Measurements from ENCODE around the gene TMEM259. TPM values are rescaled to one million over a fixed set of nuclear protein-coding genes. Genes with fewer than 3 reads are reported as not detected.

Gene TMEM259
- total and polyA plus RNA-seq, 9 of the 15 experiments (the other 6 are each of a cell fraction or from before 2014, with no cell fraction given) = 0.52 to 231 (median 63.6) TPM

DNA sequence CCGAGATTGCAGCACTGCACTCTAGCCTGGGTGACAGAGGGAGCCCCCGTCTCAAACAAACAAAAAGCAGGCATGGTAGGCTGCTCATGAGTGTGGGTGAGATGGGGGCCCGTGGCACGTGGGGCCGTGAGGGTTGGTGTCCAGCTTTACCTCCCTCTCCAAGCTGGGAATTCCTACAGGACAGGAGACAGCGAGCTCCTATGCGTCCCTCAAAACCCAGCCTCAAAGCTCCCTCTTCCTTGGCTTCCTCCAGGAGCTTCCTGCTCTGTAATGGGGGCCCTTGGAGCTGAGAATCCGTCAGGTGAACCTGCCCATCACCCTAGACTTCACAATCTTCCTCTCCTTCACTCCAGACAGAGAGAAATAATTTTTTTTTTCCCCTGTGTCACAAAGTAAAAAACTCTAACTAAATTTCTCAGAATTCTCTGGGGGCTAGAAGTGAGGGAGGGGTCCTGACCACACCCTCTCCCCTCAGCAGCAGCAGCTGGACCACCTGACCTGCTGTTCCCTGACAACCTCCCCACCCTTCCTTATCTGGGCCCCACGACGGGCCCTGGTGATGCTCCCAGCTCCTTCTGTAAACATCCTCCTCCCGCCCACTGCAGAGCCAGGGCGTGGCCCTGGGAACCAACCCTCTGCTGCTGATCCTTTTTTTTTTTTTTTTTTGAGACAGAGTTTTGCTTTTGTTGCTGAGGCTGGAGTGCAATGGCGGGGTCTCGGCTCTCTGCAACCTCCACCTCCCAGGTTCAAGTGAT is 58.9 kb downstream of the TMEM259 start (continued):
- TF ChIP-seq, protein P1, sequence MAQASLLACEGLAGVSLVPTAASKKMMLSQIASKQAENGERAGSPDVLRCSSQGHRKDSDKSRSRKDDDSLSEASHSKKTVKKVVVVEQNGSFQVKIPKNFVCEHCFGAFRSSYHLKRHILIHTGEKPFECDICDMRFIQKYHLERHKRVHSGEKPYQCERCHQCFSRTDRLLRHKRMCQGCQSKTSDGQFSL (CRISPR knock-in tag; IDR thresholded peaks at IDR 0.05) = no peak
- TF ChIP-seq, protein P1 (tag; IDR thresholded peaks at IDR 0.05) = no peak
- TF ChIP-seq ZNF696 (CRISPR knock-in tag; conservative IDR thresholded peaks at IDR 0.05) = no peak
- TF ChIP-seq SMARCA4 (IDR thresholded peaks at IDR 0.05) = peak; percentile 76
- TF ChIP-seq, protein P2, sequence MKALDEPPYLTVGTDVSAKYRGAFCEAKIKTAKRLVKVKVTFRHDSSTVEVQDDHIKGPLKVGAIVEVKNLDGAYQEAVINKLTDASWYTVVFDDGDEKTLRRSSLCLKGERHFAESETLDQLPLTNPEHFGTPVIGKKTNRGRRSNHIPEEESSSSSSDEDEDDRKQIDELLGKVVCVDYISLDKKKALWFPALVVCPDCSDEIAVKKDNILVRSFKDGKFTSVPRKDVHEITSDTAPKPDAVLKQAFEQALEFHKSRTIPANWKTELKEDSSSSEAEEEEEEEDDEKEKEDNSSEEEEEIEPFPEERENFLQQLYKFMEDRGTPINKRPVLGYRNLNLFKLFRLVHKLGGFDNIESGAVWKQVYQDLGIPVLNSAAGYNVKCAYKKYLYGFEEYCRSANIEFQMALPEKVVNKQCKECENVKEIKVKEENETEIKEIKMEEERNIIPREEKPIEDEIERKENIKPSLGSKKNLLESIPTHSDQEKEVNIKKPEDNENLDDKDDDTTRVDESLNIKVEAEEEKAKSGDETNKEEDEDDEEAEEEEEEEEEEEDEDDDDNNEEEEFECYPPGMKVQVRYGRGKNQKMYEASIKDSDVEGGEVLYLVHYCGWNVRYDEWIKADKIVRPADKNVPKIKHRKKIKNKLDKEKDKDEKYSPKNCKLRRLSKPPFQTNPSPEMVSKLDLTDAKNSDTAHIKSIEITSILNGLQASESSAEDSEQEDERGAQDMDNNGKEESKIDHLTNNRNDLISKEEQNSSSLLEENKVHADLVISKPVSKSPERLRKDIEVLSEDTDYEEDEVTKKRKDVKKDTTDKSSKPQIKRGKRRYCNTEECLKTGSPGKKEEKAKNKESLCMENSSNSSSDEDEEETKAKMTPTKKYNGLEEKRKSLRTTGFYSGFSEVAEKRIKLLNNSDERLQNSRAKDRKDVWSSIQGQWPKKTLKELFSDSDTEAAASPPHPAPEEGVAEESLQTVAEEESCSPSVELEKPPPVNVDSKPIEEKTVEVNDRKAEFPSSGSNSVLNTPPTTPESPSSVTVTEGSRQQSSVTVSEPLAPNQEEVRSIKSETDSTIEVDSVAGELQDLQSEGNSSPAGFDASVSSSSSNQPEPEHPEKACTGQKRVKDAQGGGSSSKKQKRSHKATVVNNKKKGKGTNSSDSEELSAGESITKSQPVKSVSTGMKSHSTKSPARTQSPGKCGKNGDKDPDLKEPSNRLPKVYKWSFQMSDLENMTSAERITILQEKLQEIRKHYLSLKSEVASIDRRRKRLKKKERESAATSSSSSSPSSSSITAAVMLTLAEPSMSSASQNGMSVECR (CRISPR knock-in tag; IDR thresholded peaks at IDR 0.05) = no peak
- TF ChIP-seq ZNF717 (CRISPR knock-in tag; IDR thresholded peaks at IDR 0.05) = no peak
- TF ChIP-seq, protein P3, sequence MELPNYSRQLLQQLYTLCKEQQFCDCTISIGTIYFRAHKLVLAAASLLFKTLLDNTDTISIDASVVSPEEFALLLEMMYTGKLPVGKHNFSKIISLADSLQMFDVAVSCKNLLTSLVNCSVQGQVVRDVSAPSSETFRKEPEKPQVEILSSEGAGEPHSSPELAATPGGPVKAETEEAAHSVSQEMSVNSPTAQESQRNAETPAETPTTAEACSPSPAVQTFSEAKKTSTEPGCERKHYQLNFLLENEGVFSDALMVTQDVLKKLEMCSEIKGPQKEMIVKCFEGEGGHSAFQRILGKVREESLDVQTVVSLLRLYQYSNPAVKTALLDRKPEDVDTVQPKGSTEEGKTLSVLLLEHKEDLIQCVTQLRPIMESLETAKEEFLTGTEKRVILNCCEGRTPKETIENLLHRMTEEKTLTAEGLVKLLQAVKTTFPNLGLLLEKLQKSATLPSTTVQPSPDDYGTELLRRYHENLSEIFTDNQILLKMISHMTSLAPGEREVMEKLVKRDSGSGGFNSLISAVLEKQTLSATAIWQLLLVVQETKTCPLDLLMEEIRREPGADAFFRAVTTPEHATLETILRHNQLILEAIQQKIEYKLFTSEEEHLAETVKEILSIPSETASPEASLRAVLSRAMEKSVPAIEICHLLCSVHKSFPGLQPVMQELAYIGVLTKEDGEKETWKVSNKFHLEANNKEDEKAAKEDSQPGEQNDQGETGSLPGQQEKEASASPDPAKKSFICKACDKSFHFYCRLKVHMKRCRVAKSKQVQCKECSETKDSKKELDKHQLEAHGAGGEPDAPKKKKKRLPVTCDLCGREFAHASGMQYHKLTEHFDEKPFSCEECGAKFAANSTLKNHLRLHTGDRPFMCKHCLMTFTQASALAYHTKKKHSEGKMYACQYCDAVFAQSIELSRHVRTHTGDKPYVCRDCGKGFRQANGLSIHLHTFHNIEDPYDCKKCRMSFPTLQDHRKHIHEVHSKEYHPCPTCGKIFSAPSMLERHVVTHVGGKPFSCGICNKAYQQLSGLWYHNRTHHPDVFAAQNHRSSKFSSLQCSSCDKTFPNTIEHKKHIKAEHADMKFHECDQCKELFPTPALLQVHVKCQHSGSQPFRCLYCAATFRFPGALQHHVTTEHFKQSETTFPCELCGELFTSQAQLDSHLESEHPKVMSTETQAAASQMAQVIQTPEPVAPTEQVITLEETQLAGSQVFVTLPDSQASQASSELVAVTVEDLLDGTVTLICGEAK (IDR thresholded peaks at IDR 0.05) = no peak
- TF ChIP-seq, protein P3 (CRISPR knock-in tag; IDR thresholded peaks at IDR 0.05) = no peak
- TF ChIP-seq MTA2 (IDR thresholded peaks at IDR 0.05; ENCODE audit: low read depth) = peak; percentile 33; the same call in 1 of the 2 replicates
- no peak for TF ChIP-seq NFE2L1 (tag; IDR thresholded peaks at IDR 0.05; ENCODE audit: borderline replicate concordance, low read depth)
- TF ChIP-seq, protein P4, sequence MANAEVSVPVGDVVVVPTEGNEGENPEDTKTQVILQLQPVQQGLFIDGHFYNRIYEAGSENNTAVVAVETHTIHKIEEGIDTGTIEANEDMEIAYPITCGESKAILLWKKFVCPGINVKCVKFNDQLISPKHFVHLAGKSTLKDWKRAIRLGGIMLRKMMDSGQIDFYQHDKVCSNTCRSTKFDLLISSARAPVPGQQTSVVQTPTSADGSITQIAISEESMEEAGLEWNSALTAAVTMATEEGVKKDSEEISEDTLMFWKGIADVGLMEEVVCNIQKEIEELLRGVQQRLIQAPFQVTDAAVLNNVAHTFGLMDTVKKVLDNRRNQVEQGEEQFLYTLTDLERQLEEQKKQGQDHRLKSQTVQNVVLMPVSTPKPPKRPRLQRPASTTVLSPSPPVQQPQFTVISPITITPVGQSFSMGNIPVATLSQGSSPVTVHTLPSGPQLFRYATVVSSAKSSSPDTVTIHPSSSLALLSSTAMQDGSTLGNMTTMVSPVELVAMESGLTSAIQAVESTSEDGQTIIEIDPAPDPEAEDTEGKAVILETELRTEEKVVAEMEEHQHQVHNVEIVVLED (CRISPR knock-in tag; IDR thresholded peaks at IDR 0.05) = no peak
- TF ChIP-seq ZKSCAN3 (CRISPR knock-in tag; IDR thresholded peaks at IDR 0.05) = no peak
